MM.1S (cell line): ENCODE data around the gene ZBTB46.

Source experiments
- DNase-seq: peaks from one replicate; pipeline ENCODE4 v3.0.0-alpha.2; 2015
- H2AFZ ChIP-seq: fragments of 300-600 bp; sonication (generic); 2 replicates; pipeline ENCODE4 v1.6.0; 2016; ENCODE audit warnings: antibody characterized with exemption, low read length
- H3F3A ChIP-seq: fragments of 300-600 bp; sonication (generic); 2 replicates; pipeline ENCODE4 v1.6.1; 2016; ENCODE audit warnings: mild to moderate bottlenecking, antibody characterized with exemption, low read length, moderate library complexity, mixed read lengths; ENCODE audit not compliant: insufficient read depth
- H3K27ac ChIP-seq: fragments of 300-600 bp; sonication (generic); 2 replicates; pipeline ENCODE4 v1.5.1; 2016; ENCODE audit warnings: mild to moderate bottlenecking, low read length
- H3K27me3 ChIP-seq: fragments of 300-600 bp; sonication (generic); replicated peaks from 2 replicates; pipeline ENCODE4 v1.6.0; 2016; ENCODE audit warnings: low read length; ENCODE audit not compliant: insufficient read depth
- H3K36me3 ChIP-seq: fragments of 300-600 bp; sonication (generic); replicated peaks from 2 replicates; pipeline ENCODE4 v1.6.1; 2016; ENCODE audit warnings: mild to moderate bottlenecking, low read length, mixed read lengths; ENCODE audit not compliant: insufficient read depth
- H3K4me1 ChIP-seq: fragments of 300-600 bp; sonication (generic); 2 replicates; pipeline ENCODE4 v1.6.1; 2016; ENCODE audit warnings: low read length, mixed read lengths
- H3K4me2 ChIP-seq: fragments of 300-600 bp; sonication (generic); 2 replicates; pipeline ENCODE4 v1.6.0; 2016; ENCODE audit warnings: low read depth, low read length
- H3K4me3 ChIP-seq: fragments of 300-600 bp; sonication (generic); 2 replicates; pipeline ENCODE4 v1.5.1; 2016; ENCODE audit warnings: low read length, mixed read lengths
- H3K79me2 ChIP-seq: fragments of 300-600 bp; sonication (generic); 2 replicates; pipeline ENCODE4 v1.6.1; 2016; ENCODE audit warnings: mixed run types, low read length, mixed read lengths
- H3K9ac ChIP-seq: fragments of 300-600 bp; sonication (generic); 2 replicates; pipeline ENCODE4 v1.6.1; 2016; ENCODE audit warnings: low read length, mixed read lengths
- H3K9me2 ChIP-seq: fragments of 300-600 bp; sonication (generic); replicated peaks from 2 replicates; pipeline ENCODE4 v1.6.1; 2016; ENCODE audit warnings: mild to moderate bottlenecking, low read length, mixed read lengths; ENCODE audit not compliant: insufficient read depth
- H3K9me3 ChIP-seq: fragments of 300-600 bp; sonication (generic); replicated peaks from 2 replicates; pipeline ENCODE4 v1.6.1; 2016; ENCODE audit warnings: mild to moderate bottlenecking, low read length, mixed read lengths; ENCODE audit not compliant: insufficient read depth
- H4K20me1 ChIP-seq: fragments of 300-600 bp; sonication (generic); 2 replicates; pipeline ENCODE4 v1.6.1; 2016; ENCODE audit warnings: mild to moderate bottlenecking, low read length, moderate library complexity, mixed read lengths; ENCODE audit not compliant: insufficient read depth
- EZH2 ChIP-seq: fragments of 300-600 bp; sonication (generic); optimal IDR thresholded peaks from 2 replicates; pipeline ENCODE3; 2017; ENCODE audit warnings: low read depth, mild to moderate bottlenecking, antibody characterized with exemption, low read length, mixed read lengths
- EZH2phosphoT487 ChIP-seq: fragments of 300-600 bp; sonication (generic); IDR thresholded peaks from 2 replicates; pipeline ENCODE4 v1.6.1; 2018; ENCODE audit warnings: antibody characterized with exemption, low read length
- TF ChIP-seq, protein P1 (sequence below): fragments of 300-600 bp; sonication (generic); IDR thresholded peaks from 2 replicates; pipeline ENCODE4 v1.5.1; 2016; ENCODE audit warnings: antibody characterized with exemption, low read length, mixed read lengths

ZBTB46 gene

GRCh38 chr20:63835021-63835858 lies 4.2 kb upstream of the ZBTB46 start:
- Histone ChIP-seq H2AFZ (no peak overlapping the region), H3K9me3 (no peaks in the 10 kb centered on the region), H3F3A (no peaks in the 10 kb centered on the region), H3K79me2 (no peaks in the 10 kb centered on the region), H3K27ac (no peak overlapping the region), H3K4me3 (no peak overlapping the region), H3K4me1 (no peaks in the 10 kb centered on the region), H3K27me3 (peaks cover 51% of the 10 kb centered on the region), H4K20me1 (no peaks in the 10 kb centered on the region), H3K36me3 (no peaks in the 10 kb centered on the region), H3K9me2 (no peaks in the 10 kb centered on the region), H3K4me2 (no peak overlapping the region), H3K9ac (no peak overlapping the region)
- no peak for DNase-seq
- TF ChIP-seq EZH2 (no peak), EZH2phosphoT487 (no peak)

- no peak overlapping the region for H3K9ac ChIP-seq
Observed at GRCh38 chr20:63834491-63834880, 3.4 kb upstream of the ZBTB46 start.

GRCh38 chr20:63833776-63834490 lies 2.9 kb upstream of the ZBTB46 start:
- no peaks in the 10 kb centered on the region for H4K20me1 ChIP-seq
- no peak overlapping the region for H3K27ac ChIP-seq
- no peak overlapping the region for H3K4me3 ChIP-seq
- no peak overlapping the region for H2AFZ ChIP-seq
- no peak for DNase-seq
- no peak overlapping the region for H3K9ac ChIP-seq
- no peaks in the 10 kb centered on the region for H3K9me2 ChIP-seq
- H3K27me3 ChIP-seq = peaks cover 55% of the 10 kb centered on the region
- no peaks in the 10 kb centered on the region for H3K36me3 ChIP-seq
- H3K4me2 ChIP-seq = no peak overlapping the region
- no peaks in the 10 kb centered on the region for H3K79me2 ChIP-seq
- H3K4me1 ChIP-seq = no peaks in the 10 kb centered on the region
- H3F3A ChIP-seq = no peaks in the 10 kb centered on the region
- TF ChIP-seq, protein P1, sequence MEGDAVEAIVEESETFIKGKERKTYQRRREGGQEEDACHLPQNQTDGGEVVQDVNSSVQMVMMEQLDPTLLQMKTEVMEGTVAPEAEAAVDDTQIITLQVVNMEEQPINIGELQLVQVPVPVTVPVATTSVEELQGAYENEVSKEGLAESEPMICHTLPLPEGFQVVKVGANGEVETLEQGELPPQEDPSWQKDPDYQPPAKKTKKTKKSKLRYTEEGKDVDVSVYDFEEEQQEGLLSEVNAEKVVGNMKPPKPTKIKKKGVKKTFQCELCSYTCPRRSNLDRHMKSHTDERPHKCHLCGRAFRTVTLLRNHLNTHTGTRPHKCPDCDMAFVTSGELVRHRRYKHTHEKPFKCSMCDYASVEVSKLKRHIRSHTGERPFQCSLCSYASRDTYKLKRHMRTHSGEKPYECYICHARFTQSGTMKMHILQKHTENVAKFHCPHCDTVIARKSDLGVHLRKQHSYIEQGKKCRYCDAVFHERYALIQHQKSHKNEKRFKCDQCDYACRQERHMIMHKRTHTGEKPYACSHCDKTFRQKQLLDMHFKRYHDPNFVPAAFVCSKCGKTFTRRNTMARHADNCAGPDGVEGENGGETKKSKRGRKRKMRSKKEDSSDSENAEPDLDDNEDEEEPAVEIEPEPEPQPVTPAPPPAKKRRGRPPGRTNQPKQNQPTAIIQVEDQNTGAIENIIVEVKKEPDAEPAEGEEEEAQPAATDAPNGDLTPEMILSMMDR = no peak
- TF ChIP-seq EZH2phosphoT487 = no peak
- TF ChIP-seq EZH2 = no peak
- H3K9me3 ChIP-seq = no peaks in the 10 kb centered on the region

More at GRCh38 chr20:63834491-63834880, 3.4 kb upstream of the ZBTB46 start:
- TF ChIP-seq EZH2phosphoT487 (no peak), EZH2 (no peak)
- TF ChIP-seq, protein P1 = no peak
- Histone ChIP-seq H4K20me1 (no peaks in the 10 kb centered on the region), H3K9me2 (no peaks in the 10 kb centered on the region), H2AFZ (no peak overlapping the region), H3K4me1 (no peaks in the 10 kb centered on the region), H3K36me3 (no peaks in the 10 kb centered on the region), H3K79me2 (no peaks in the 10 kb centered on the region), H3K4me2 (no peak overlapping the region), H3K27ac (no peak overlapping the region), H3K9me3 (no peaks in the 10 kb centered on the region), H3F3A (no peaks in the 10 kb centered on the region), H3K4me3 (no peak overlapping the region), H3K27me3 (peaks cover 55% of the 10 kb centered on the region)
- no peak for DNase-seq
